Testis (tissue), 3 donors: ENCODE results near the gene BMP6. TPM values are rescaled to one million over a fixed set of nuclear protein-coding genes. Genes with fewer than 3 reads are reported as not detected.

Experiments used
- DNase-seq: peaks from one replicate; pipeline ENCODE4 v3.0.0-alpha.2; 2019
- H3K27ac ChIP-seq, 2 donors: fragments of 200-600 bp; sonication (generic); one replicate each; pipeline ENCODE4 v1.5.1; 2019
- H3K27me3 ChIP-seq: fragments of 200-600 bp; sonication (generic); one replicate; pipeline ENCODE4 v1.5.1; 2019
- H3K36me3 ChIP-seq: fragments of 200-600 bp; sonication (generic); one replicate; pipeline ENCODE4 v1.5.1; 2017; ENCODE audit warnings: low read depth; ENCODE audit errors: missing control alignments
- H3K4me1 ChIP-seq: fragments of 200-600 bp; sonication (generic); one replicate; pipeline ENCODE4 v1.5.1; 2019
- H3K4me3 ChIP-seq, 2 donors: fragments of 200-600 bp; sonication (generic); one replicate each; pipeline ENCODE4 v1.5.1; 2017 to 2019
- H3K9me3 ChIP-seq: fragments of 200-600 bp; sonication (generic); one replicate; pipeline ENCODE4 v1.5.1; 2017
- CTCF ChIP-seq, 3 experiments: fragments of 450-650 bp in 2 of 3; fragments of 200-600 bp in 1 of 3; sonication (generic) in 1 of 3; IDR thresholded peaks; one replicate each; pipeline ENCODE4 v1.5.1; 2016 to 2019; ENCODE audit warnings: antibody characterized with exemption in 3 of 3, mild to moderate bottlenecking in 2 of 3, moderate library complexity in 1 of 3
- POLR2A ChIP-seq: fragments of 450-650 bp; IDR thresholded peaks from one replicate; pipeline ENCODE4 v1.6.1; 2017; ENCODE audit warnings: antibody characterized with exemption, mild to moderate bottlenecking, moderate library complexity
- whole genome bisulfite sequencing, 2 donors: methylation state at CpG; one replicate each; pipeline ENCODE4 v1.1.5; 2018; 5-methylcytosine and 5-hydroxymethylcytosine counted together
- intact Hi-C: fragments of 100-400 bp; cut with DNase I; formaldehyde crosslinking; loops from one replicate; pipeline ENCODE4 v1.15.1; 2023; ENCODE audit warnings: low total_unique reads
- polyA plus RNA-seq: library from polyadenylated mRNA; stranded (reverse); fragments of 350-450 nt; fragmentation: Illumina TruSeq; extraction: RNeasy Lipid Tissue Mini Kit (QIAGEN cat#74804); gene quantifications from one replicate; pipeline ENCODE4 v1.2.3, GENCODE V29; 2014; ENCODE audit warnings: low read depth, low replicate concordance; ENCODE audit not compliant: insufficient read depth
- total RNA-seq, 2 donors: library from RNA; depleted of rRNA; stranded (reverse); fragments of >200 nt; gene quantifications; one replicate each; pipeline ENCODE4 v1.2.3, GENCODE V29; 2016

Gene BMP6
- total and polyA plus RNA-seq, 3 donors from 2014 or later = 6.2 to 13.6 (median 11.4) TPM

- intact Hi-C loops = no loop called here
- no peaks in the 10 kb centered on the region for H3K9me3 ChIP-seq
- TF ChIP-seq CTCF (IDR thresholded peaks at IDR 0.05) = no peak
- no peak for TF ChIP-seq POLR2A
- no peaks in the 10 kb centered on the region for H3K4me1 ChIP-seq
- H3K36me3 ChIP-seq = no peaks in the 10 kb centered on the region
- WGBS, 2 donors = 88 to 92% methylated on average over 3 of the region's 3 CpGs
- no peaks in the 10 kb centered on the region for H3K27me3 ChIP-seq
- no peak overlapping the region for H3K27ac ChIP-seq
- no peak for DNase-seq
- no peak overlapping the region for H3K4me3 ChIP-seq
Observed at GRCh38 chr6:7803214-7803613, 77.3 kb downstream of the BMP6 start.

- Histone ChIP-seq H3K27ac (no peak overlapping the region), H3K27me3 (no peaks in the 10 kb centered on the region), H3K36me3 (no peaks in the 10 kb centered on the region), H3K4me3 (no peak overlapping the region), H3K9me3 (no peaks in the 10 kb centered on the region), H3K4me1 (no peaks in the 10 kb centered on the region)
- no peak for TF ChIP-seq POLR2A
- no peak for TF ChIP-seq CTCF (IDR thresholded peaks at IDR 0.05)
- 61 to 62% methylated on average over 11 of the region's 11 CpGs for WGBS, 2 donors
- intact Hi-C loops = no loop called here
- no peak for DNase-seq
Observed at GRCh38 chr6:7805078-7805849, 79.4 kb downstream of the BMP6 start.

GRCh38 chr6:7805850-7806214 lies 79.9 kb downstream of the BMP6 start:
- 43 to 45% methylated on average over 6 of the region's 6 CpGs for WGBS, 2 donors
- TF ChIP-seq POLR2A (no peak), CTCF (IDR thresholded peaks at IDR 0.05) (no peak)
- Histone ChIP-seq H3K27me3 (no peaks in the 10 kb centered on the region), H3K4me1 (no peaks in the 10 kb centered on the region), H3K27ac (no peak overlapping the region), H3K4me3 (no peak overlapping the region), H3K9me3 (no peaks in the 10 kb centered on the region), H3K36me3 (no peaks in the 10 kb centered on the region)
- intact Hi-C loops = no loop called here
- no peak for DNase-seq

GRCh38 chr6:7806711-7807110 lies 80.8 kb downstream of the BMP6 start:
- intact Hi-C loops = no loop called here
- WGBS, 2 donors = 78 to 82% methylated on average over 1 of the region's 1 CpG

More at GRCh38 chr6:7806711-7807110, 80.8 kb downstream of the BMP6 start:
- Histone ChIP-seq H3K27ac (no peak overlapping the region), H3K4me1 (no peaks in the 10 kb centered on the region), H3K9me3 (no peaks in the 10 kb centered on the region), H3K36me3 (no peaks in the 10 kb centered on the region), H3K4me3 (no peak overlapping the region), H3K27me3 (no peaks in the 10 kb centered on the region)
- DNase-seq = no peak
- no peak for TF ChIP-seq POLR2A
- no peak for TF ChIP-seq CTCF (IDR thresholded peaks at IDR 0.05)
